Measurements from ENCODE around the gene NCAM2.
A peak's percentile ranks its signal among the peaks of the same experiment; 100 is the strongest.
"Not testable (repeated sequence)": the region's sequence is repeated elsewhere in the genome, so short reads cannot be mapped to it uniquely, and the experiment has no call there.

Gene NCAM2

DNA sequence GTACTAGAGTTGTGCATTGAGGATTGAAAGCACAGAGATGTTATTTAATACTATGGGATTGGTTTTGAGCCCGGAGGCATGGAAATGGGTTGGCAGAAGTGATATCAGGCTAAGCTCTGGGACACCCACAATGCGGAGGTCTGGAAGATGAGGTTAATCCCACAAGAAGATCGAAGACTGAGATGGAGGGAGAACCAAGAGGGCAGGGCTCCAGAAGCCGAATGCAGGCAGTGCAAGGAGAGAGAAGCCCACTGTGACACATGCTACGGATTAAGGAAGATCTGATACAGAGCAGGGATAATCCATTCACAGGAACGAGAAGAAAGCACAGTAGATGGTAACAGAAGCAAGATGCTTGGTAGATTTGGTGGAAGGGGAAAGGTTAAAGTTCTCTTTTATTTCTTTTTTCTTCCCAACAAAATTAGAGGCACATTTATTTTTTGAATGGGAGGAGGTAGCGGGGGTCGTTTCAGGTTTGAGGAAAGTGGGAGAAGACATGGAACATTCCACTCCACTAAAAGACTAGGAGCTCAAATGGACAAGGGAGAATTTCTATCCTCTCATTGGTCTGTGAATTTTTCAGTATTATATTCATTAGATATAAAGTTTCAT lies 113.2 kb downstream of the NCAM2 start:
- no peak for DNase-seq

DNA sequence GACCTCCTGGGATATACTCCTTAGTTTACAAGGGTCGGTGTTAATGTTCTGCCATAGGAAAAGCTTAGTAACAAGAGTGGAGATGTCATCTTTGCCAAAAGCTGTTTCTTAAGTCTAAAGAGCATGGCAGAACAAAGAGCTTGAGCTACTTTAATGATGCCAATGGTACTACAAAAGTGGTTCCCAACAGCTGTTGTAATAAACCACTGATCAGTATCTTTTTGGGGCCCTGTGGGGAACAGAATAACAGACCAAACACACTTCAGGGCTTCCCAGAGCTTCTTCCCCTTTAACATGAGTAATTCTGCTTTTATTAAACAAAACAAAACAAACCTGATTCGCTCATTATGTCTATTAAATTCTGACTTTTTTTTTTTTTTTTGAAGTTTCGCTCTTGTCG lies 116.3 kb downstream of the NCAM2 start:
- no peak for DNase-seq

DNA sequence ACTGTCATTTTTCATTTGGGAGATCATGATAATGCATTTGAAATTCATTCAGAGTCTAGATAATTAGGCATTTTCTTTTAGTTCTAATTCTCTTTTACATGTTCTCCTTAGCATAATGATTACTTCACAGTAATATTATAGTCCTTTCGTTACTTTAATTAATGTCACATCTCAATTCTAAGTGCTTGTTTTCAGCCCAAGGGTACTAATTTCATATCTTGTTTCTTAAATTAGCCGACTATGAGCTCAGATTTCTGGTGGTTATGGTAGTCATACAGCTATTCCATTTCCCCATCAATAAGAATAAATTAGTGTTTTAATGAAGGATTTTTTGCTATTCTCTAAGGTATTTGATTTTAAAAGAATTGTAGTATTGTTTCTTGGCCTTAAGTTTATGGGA lies 120.9 kb downstream of the NCAM2 start:
- no peak for DNase-seq

DNA sequence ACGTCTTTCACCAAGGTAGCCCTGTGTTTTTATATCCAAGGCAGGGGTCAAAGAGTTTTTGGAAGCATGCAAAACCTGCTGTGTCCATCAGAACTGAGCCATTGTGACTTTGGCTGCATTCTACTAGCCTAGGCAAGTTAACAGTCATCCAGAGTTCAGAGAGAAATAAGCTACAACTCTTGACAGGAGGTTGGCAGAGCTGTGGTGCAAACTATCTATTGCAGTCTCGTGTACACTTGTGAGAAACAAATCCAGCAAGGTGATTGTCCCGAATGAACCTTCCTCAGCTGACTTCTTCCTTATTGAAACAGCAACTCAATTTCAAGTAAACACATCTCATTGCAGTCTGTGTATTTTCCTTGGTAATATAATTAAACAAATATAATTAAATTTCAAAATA lies 124.5 kb downstream of the NCAM2 start:
- DNase-seq = no peak

DNA sequence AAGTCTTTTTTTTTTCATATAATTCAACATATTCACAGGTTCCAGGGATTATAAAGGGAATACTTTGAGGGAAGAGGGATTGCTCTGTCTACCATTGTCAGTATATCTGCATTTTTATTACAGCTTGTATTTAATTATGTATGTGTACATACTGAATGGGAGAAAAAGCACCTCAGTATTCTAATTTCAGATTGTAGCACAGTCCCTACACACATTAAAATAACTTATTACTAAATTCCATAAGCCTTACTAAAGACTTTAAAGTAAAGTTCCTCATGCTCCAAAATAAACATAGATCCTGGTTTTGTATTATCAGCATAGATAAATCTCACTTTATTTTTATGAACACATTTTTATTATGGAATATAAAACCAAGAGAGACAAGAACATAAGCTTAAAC lies 134.2 kb downstream of the NCAM2 start:
- no peak for DNase-seq

DNA sequence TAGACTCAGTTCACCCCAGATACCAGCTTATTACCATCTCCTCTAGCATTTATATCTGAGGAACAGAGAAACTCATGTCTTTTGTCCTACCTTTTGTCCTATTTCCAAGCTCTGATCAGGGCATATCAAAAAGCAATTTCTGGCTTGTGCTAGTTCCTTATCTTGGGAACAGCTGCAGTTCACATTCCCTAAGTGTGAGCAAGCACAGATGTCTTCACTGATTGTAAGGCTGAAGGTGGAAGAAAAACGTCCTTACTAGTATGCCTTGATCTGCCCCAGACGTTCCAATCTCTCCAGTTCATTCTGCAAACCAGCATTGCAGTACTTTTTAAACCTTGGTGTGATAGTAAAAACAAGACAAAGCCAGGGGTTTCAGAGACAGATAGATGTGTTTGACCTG lies 139.8 kb downstream of the NCAM2 start:
- DNase-seq = no peak

DNA sequence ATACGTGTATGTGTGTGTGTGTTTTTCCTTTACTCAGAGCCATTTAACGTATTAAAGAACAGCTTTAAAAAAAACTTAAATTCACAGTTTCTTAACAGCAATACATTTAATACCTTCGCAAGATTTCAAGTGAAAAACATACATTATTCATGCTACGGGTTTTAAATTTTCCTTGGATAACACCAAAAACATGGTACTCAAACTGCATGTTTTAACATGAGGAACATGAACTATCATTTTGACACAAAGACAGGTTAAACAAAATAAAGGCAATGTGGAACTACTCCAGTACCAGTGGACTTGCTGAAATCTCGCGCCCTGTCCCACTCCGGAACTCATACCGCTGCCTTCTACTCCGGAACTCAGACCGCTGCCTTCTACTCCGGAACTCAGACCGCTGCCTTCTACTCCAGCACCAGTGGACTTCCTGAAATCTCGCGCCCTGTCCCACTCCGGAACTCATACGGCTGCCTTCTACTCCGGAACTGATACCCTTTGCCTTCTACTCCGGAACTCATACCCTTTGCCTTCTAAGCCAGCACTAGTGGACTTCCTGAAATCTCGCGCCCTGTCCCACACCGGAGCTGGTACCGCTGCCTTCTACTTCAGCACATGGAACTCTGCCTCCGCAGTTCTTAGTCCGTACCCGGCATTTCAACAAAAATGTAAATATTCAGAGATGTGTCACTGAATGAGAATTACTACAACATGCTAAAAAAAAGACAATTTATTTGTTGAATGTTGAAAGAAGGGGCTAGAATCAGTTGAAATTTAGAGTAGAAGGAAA lies 148.6 kb downstream of the NCAM2 start:
- no peak for DNase-seq

DNA sequence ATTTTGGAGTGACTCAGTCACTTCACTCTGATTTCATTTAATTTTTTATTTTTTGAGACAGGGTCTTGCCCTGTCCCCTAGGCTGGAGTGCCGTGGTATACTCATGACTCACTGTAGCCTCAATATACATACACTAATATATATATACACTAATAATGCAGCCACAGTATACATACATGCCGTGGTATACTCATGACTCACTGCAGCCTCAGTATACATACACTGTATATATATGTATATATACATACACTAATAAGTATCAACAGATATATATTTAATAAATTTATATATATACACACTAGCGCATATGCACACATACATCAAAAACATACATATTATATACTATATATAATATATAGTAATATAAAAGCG lies 149.2 kb downstream of the NCAM2 start:
- no peak for DNase-seq

DNA sequence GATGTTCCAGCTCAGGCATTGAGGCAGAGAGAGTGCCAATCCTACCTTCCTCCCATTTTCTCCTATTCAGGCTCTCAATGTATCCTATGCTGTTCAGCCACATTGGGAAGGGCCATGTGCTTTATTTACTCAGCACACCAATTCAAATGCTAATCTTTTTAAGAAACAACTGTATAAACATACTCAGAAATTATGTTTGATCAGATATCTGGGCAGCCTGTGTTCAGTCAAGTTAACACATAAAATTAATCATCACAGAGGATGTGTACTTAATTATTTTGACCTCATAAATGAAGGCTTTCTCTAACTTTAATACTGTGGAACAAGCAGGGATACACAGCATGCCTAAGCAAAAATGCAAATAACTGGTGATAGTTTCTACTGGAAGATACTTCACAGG lies 149.8 kb downstream of the NCAM2 start:
- DNase-seq = no peak

DNA sequence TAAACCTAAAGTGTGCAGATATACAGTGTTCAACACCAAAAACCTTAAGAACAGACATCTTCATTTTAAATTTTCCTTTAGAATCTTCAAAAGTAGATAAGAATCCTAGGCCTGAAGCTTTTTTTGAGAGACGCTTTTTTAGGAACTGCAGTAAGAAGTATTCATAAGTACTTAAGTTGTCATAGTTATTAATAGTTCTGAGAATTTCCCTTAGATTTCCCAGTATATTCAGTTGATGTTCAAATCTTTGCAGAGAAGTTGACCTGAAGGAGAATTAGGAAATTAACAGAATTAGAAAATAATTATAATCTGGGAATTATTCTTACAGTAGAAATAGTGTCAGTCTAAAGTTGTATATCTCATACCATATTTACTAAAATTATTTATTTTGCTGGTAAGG lies 150.3 kb downstream of the NCAM2 start:
- DNase-seq = no peak

DNA sequence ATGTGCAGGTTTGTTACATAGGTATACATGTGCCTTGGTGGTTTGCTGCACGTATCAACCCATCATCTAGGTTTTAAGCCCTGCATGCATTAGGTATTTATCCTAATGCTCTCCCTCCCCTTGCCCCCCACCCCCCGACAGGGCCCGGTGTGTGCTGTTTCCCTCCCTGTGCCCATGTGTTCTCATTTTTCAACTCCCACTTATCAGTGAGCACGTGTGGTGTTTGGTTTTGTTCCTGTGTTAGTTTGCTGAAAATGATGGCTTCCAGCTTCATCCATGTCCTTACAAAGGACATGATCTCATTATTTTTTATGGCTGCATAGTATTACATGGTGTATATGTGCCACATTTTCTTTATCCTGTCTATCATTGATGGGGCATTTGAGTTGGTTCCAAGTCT lies 151.2 kb downstream of the NCAM2 start:
- not testable (repeated sequence) for DNase-seq

DNA sequence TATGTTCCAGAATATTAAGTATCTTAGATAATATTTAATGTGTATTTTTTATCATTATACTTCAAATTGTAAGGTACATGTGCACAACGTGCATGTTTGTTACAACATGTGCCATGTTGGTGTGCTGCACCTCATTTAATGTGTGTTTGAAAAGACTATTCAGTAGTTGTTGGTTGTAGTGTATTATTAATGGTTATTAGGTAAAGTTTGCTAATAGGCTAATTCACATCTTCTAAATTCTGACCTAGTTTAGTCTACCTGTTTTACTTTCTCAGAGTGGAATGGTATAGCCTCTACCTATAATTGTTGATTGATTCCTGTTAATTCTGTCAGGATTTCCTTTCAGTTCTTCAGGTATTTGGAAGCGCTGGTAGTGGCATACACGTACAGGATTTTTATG lies 153.0 kb downstream of the NCAM2 start:
- DNase-seq = no peak

DNA sequence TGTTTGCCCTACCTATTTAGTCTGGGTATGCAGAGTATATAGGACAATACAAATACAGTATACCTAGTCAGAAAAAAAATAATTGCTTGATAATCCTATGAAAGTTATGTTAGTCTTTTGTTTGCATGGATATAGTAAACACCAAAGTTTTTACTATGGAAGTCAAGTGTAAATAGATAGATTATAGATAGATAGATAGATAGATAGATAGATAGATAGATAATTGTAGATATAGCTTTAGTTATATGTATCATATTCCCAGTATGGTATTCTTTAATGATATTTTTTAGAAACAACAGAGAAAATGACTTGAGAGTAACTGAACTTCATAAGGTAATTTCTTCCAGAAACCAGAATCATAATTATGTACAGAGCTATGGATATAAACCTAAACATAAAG lies 158.2 kb downstream of the NCAM2 start:
- no peak for DNase-seq

DNA sequence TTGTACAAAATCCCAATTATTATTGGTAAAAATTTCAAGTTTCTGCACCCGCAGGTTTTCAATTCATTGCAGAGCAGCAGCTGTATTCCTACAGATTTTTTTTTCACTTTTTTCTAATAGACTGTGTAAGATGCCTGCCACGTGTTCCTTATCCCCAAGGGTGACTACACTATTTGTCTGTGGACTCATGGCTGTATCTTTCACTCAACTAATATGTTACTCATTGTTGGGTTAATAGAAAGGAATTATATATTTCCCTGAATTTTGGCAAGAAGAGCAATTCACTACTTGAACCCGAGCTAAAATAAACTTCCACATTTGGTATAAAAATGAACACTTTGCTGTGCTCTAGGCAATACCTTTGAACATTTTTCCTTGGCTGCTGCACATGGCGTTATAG lies 158.7 kb downstream of the NCAM2 start:
- DNase-seq = no peak

DNA sequence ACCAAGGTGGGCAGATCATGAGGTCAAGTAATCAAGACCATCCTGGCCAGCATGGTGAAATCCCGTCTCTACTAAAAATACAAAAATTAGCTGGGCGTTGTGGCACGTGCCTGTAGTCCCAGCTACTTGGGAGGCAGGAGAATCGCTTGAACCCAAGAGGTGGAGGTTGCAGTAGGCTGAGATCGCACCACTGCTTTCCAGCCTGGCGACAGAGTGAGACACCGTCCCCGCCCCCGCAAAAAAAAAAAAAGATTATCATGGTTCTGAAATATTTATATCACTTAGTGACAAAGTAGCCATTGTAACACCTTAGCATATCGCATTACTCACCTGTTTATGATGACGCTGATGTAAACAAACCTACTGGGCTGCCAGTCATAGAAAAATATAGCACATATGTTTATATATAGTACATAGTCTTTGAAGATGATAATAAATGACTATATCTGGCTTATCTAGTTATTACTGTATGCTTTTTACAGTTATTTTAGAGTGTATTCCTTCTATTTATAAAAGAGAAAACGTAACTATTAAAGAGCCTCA lies 160.2 kb downstream of the NCAM2 start:
- no peak for DNase-seq

DNA sequence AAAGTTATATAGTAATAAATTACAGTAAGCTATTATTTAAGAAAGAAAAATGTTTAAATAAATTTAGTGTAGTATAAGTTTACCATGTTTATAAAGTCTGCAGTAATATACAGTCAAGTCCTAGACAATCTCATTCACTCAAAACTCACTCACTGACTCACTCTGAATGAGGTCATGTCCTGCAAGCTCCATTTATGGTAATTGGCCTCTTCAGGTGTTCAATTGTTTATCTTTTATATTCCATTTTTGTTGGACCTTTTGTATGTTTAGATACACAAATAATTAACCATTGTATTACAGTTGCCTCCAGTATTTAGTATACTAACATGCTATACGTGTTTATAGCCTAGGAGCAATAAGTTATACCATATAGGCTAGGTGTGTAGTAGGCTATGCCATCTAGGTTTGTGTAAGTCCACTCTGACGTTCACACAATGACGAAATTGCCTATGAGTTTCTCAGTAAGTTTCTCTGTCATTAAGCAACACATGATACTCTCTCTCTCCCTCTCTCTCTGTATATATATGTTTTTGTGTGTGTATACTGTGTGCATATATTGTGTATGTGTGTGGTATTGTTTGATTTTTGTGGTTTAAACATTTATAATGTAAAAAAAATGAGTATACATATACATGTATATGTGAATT lies 161.2 kb downstream of the NCAM2 start:
- DNase-seq = no peak

DNA sequence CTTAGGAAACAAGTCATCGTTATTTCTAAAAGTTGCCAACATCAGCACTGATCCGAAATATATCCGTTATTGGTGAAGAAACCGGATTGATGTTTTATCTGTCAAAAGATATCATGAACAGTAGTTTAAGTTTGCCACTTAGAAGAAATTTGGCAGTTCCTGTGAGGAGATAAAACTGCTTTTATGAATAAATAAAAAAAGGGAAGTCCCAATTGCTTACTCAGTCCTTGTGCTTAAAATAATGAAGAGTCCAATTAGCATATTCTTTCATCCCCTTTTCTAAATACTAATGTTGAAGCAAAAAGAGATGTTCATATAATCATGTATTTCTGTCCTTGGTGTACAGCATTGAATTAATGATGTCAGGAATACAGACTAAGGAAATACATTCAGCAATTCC lies 164.6 kb downstream of the NCAM2 start:
- no peak for DNase-seq

DNA sequence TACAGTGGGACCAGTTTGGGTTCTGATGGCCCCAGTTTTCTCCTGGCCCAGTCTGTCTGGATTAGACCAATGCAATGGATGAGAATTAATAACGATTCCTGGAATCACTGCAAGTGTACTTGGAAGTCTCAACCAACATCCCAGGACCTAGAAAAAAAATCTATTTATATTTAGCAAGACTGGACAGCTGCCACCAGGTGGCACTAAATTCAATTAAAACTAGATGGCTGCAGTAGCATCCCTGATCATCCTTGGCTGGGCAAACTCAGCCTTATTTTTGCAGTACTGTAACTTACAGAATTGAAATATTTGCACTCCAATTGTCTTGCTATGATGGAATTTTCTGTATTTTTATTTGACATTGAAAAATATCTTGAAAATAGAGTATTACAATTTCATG lies 165.7 kb downstream of the NCAM2 start:
- peak; percentile 62 for DNase-seq

DNA sequence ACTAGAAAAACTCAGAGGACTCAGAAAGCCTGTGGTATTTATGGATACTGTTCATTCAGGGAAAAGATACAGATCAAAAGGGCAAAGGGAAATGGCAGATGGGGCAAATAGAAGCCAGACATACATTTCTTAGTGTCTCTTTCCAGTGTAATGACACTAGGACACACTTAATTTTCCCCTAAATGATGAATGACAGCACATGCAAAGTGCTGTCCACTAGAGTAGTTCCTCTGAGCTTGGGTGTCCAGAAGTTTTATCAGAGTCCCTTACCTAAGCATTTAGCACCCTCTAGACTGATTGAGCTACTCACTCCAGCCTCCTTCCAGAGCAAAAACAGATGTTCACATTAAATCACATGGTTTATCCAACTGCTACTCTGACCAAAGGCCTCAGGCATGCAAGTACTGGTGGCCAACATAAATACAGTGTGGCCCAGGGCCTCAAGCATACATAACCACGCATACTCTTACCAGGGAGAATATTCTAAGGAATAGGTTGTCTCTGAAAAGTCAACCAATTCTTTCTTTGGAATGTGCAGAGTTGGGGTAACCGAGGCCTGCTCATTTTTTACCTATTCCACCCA lies 166.9 kb downstream of the NCAM2 start:
- DNase-seq = no peak

DNA sequence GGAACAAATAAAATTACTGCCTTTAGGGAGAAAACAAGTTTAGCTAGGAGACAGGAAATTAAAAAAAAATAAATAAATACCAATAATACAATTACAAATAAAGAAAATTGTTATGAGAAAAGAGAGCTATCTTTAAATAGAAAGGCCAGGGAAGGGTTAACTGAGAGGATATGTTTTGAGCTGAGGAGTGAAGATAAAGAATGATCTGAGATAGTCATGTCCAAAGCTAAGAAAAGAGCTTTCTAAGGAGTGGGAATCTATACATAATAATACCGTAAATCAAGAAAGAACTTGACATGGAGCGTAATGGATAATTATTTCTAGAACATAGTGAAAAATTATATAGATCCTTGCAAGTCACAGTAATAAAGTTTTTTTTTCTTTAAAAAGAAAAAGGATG lies 176.5 kb downstream of the NCAM2 start:
- DNase-seq = no peak

DNA sequence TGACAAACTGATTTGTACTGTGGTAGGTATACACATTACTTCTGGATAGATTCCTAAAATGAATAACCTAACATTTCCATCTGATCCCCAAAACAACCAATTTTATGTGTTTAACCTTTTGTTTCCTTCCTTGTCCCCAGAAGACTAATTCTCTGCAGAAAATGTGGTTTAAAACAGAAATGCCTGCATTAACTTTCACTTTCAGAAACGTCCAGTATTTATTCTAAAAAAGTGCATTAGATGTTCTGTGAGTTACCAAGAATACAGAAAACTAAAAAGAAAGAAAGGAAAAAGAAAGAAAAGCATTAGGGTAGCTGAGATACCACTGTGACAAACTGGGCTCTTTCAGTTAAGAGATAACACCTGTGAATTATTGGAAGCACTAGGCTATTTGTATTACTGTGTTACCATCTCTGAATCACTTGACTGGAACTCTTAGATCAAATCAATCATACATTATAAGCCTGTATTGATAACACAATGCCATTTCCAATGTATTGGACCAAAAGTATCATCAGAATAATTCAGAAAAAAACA lies 177.7 kb downstream of the NCAM2 start:
- DNase-seq = no peak

DNA sequence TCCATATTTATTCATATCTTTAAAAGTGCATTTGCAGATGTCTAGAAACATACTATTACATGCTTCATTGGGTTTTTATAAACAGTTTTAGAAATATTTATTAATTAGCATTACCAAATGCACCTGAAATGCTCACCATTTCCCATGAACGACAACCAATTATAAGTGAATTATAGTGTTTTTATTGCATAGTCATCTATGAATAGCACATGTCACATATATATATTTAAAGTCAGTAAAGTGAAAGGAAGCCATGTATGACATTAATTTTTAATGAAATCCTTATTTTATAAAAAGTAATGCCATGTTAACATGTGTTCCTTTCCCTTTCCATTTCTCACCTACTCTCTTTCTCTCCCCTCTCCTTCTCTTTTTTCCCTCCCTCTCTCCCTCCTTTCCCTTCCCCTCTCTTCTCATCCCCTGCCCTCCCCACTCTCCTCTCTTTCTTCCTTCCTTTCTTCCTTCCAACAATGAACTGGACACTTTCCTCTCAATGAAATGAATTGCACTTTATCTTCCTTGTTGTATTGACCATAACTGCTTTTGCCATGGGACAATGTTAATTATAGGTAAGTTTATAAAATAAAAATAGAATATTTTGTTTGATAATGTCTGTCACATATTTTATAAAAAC lies 179.3 kb downstream of the NCAM2 start:
- no peak for DNase-seq
